HG02571 (cell line): ENCODE data around the gene MYLK2.

ENCODE experiments used
- ATAC-seq: cut with Tn5 transposase; IDR thresholded peaks from one replicate; pipeline ENCODE4 v1.9.1; 2021; ENCODE audit warnings: mild to moderate bottlenecking, moderate library complexity; ENCODE audit not compliant: unreplicated experiment

The MYLK2 gene

DNA sequence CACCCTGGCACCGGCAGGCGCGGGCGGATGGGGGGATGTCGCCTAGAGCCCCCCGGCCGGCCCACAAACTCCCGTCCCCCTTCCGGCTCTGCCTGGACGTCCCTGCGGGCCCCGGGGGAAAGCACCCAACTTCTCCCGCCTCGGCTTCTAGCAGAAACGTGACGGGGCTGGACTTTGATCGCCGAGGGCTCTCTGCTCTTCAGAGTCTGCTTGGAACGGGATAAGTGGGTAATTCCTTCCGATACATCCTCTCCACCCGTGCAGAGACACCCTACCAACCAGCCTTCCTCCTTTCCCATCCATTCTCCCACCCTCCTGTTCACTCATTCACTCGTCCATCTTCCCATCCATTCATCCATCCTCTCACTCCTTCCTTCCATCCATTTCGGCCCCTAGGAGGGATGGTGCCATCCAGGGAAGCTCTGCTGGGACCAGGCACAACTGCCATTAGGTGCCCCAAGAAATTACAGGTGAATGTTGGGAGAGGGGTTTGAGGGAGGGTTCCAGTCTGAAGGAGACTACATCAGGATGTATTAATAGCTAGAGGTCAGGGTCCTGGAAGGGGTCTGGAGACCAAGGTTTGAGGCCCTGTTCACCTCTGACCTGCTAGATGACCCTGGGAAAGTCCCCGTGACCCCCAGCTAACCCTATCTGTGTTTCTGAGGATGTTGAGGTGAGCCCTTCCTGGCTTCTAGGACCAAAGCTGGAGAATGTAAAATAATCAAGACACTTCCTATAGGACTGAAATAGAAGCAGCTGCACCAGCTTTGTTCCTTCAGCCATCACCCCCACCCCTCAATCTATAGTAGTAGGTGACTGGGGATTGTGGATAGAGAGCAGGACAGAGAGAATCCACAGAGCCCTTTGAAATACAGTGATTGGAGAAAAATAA lies 51.8 kb downstream of the MYLK2 start:
- no peak for ATAC-seq

DNA sequence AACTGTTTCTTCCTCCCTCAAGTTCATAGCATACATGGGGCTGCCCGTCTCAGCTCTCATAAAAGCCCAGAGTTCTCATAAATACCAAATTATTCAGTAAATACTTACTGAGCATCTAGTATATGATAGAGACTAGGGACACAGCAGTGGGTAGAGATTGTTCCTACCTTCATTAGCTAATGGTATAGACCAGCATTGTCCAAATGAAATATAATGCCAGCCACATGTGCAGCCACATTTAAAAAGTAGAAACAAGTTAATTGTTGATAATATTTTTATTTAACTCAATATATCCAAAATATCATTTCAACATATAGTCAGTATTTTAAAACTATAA lies 52.4 kb downstream of the MYLK2 start:
- no peak for ATAC-seq

DNA sequence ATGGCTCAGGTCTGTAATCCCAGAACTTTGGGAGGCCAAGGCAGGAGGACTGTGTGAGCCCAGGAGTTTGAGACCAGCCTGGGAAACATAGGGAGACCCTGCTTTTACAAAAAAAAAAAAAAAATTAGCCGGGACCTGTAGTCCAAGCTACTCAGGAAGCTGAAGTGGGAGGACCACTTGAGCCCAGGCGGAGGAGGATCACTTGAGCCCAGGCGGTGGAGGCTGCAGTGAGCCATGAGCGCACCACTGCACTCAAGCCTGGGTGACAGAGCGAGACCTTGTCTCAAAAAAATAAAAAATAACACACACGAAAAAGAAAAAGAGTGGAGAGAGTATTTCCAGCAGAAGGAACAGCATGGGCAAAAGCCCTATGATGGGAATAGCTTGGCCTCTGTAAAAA lies 53.2 kb downstream of the MYLK2 start:
- ATAC-seq: no peak

DNA sequence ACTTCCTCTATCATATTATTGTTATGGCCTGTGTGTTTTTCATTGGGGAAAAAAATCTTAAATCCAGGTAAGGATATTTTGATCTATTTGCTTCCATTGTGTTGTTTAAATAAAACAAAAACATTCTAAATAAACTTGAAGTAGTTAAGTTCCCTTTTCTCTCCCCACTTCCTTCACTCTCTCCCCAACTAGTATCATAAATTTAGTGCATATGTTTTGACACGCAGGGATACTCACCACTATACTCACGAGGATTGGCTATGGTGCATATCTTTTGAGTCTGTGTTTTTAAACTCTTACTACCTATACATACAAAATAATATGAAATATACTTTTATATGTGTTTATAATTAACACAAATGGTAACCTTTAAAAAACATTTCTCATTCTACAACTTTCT lies 56.5 kb downstream of the MYLK2 start:
- ATAC-seq: no peak

DNA sequence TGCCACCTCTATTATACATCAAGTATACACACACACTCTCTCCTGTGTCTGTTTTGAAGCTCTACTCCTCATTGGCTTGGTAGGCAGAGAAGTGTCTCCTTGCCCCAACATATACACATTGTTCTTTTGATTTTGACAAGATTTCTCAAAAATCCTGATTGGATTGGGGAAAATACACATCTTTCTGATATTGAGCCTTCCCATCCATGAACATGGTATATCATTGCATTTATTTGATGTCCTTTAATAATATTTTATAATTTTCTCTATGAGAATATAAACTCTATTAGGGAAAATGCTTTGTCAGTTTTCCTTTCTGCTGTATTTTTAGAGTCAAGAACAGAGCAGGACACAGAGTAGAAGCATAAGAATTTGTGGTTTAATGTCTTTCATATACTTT lies 58.5 kb downstream of the MYLK2 start:
- ATAC-seq: no peak

DNA sequence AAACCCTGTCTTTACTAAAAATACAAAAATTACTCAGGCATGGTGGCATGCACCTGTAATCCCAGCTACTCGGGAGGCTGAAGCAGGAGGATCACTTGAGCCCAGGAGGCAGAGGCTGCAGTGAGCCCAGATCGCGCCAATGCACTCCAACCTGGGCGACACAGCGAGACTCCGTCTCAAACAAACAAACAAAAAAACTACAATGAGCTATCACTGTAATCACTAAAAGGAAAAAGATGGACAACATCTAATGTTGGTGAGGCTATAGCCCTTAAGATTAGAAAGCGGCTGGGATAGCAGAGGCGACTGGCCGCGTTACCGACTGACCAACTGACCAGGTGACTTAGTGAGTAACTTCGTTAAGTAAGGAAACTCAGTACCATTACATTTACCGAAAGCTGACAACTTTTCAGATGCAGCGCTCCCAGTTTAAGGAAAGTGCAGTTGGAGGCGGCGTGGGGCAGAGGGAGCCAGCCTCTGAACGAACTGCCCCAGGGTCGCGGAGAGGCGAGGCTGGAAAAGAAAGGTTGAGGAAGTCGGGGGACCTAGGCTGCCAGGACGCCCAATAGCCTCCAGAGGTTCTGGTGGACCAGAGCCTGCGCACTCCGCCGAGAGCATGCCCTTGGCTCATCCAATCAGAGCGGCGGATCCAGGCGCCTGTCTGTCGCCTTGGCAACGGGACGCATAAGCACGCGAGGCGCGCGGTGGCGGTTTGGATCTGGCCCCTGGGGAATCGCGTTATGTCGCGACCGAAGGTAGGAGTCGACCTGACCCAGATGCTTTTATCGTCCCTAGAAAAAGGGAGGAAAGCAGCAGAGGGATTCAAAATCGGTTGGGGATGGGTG lies 60.2 kb downstream of the MYLK2 start:
- peak; percentile 76 for ATAC-seq

DNA sequence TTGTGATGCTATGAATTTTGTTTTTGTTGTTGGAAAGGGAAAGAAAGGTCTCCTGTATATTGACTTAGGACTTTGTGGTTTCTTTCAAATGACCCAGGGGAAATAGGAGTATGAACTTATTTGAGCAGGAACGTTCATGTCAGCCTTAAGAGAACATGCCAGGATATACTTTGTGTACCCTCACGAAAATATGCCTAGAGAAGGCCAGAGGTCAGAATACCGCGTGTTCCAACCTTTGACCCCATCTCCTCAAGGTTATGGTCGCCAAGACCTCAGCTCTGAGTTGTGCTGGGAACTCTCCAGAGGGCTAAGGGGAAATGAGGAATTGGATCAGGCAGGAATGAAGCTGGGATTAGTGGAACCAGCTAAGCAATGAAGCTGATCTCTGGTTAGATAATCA lies 62.8 kb downstream of the MYLK2 start:
- ATAC-seq: no peak

DNA sequence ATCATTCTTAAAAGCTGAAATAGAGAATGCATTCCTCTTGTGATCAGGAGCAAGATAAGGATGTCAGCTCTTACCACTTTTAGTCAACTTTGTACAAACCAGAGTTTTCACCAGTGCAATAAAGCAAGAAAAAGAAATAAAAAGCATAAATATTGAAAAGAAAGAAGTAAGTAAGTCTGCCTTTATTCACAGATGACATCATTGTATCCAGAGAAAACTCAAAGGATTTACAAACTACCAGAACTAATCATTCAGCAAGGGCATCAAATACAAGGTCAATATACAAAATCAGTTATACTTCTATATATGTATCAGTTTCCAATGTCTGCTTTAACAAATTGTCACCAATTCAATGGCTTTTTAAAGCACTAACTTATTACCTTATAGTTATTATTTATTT lies 64.7 kb downstream of the MYLK2 start:
- no peak for ATAC-seq
